Upper lobe of left lung (tissue), 4 donors: ENCODE data around the gene CCDC120.

Source experiments
- CTCF ChIP-seq, 6 experiments: fragments of 450-650 bp in 4 of 6; fragments of 200-600 bp in 2 of 6; sonication (generic) in 2 of 6; IDR thresholded peaks; one replicate each; pipeline ENCODE4 v1.5.1; 2016 to 2019; ENCODE audit warnings: antibody characterized with exemption in 6 of 6
- EP300 ChIP-seq, 4 donors: sonication (generic); formaldehyde crosslinking; IDR thresholded peaks; one replicate each; pipeline ENCODE4 v1.5.1; 2017; ENCODE audit warnings: antibody characterized with exemption in 4 of 4, control low read depth in 2 of 4
- POLR2A ChIP-seq, 4 donors: fragments of 450-650 bp; IDR thresholded peaks; one replicate each; pipeline ENCODE4 v1.5.1; 2016 to 2017; ENCODE audit warnings: antibody characterized with exemption in 4 of 4, mild to moderate bottlenecking in 2 of 4

- TF ChIP-seq POLR2A (IDR thresholded peaks at IDR 0.05) (no peak), CTCF (IDR thresholded peaks at IDR 0.05) (no peak), EP300 (IDR thresholded peaks at IDR 0.05) (no peak)
These were observed 7.9 kb downstream of the CCDC120 start for GRCh38 chrX:49066690-49067089.
